ENCODE measurements around the gene CERK. TPM values are rescaled to one million over a fixed set of nuclear protein-coding genes. Genes with fewer than 3 reads are reported as not detected.

The CERK gene
- total RNA-seq, 1 experiment from 2014 or later: 24.9 TPM

DNA sequence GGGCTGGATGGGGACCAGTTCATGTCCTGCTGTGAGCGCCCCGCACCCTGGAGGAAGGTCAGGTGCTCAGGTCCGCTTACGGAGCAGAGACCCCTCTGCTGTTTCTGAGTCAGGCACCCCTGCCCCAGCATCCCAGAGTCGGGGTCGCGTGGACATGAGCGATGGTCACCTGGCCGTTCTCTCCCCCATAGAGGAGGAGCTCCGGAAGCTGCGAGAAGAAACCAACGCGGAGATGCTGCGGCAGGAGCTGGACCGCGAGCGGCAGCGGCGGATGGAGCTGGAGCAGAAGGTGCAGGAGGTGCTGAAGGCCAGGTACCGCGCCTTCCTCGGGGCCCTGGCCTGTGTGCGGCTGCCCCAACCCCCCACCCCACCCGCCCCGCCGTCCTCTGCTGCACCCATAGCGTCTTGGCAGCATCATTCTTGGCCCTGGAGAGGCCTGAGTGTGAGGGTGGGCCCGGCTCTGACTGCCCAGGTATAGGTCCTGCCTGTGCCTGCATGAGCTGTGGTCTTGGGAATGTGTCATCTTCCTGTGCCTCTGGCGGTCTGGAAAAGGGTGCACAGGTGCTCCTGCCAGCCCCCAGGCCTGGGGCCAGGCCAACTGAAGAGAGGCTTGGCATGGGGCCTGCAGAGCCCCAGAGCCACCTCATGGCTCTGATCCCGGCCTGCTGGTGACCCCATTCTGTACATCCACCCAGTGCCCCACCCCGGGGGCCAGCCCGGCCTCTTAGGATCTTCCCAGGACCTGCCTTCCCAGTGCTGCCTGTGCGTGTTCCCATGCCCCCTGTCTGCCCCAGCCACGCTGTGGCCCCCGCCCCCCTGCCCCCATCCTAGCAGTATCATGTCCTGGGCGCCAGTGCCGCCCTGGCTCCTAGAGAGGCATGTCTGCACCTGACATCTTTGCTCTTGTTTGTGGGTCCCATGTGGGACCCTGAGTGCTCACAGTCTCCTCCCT lies 79.8 kb downstream of the CERK start:
- Histone ChIP-seq H3K36me3 (ENCODE audit: low read depth) (no peaks in the 10 kb centered on the region), H3K4me3 (no peak overlapping the region), H3K9me3 (ENCODE audit: insufficient read depth, low read depth) (no peaks in the 10 kb centered on the region), H2AFZ (no peak overlapping the region), H3K79me2 (ENCODE audit: low read depth) (no peaks in the 10 kb centered on the region), H3K4me1 (replicated peaks; ENCODE audit: insufficient read depth) (no peaks in the 10 kb centered on the region), H3K27ac (no peak overlapping the region), H3K9me2 (ENCODE audit: insufficient read depth) (no peaks in the 10 kb centered on the region), H3K27me3 (ENCODE audit: insufficient read depth, low read depth) (no peaks in the 10 kb centered on the region), H4K20me1 (ENCODE audit: insufficient read depth) (peaks cover 44% of the 10 kb centered on the region), H3F3A (ENCODE audit: insufficient read depth, low read depth) (0 out of 2 replicates have a peak, but pooled peaks cover 3% of the 10 kb centered on the region), H3K4me2 (no peak overlapping the region)
- intact Hi-C loops (cut with micrococcal nuclease; ENCODE audit: unreplicated experiment): no loop called here
- POLR2A ChIA-PET (ENCODE audit: unreplicated experiment): interaction anchor here (0.5 kb wide), 1 partner anchor 573 kb away, joined by 4 read pairs; no protein-coding TSS in a partner anchor
- TF ChIP-seq, protein P1, sequence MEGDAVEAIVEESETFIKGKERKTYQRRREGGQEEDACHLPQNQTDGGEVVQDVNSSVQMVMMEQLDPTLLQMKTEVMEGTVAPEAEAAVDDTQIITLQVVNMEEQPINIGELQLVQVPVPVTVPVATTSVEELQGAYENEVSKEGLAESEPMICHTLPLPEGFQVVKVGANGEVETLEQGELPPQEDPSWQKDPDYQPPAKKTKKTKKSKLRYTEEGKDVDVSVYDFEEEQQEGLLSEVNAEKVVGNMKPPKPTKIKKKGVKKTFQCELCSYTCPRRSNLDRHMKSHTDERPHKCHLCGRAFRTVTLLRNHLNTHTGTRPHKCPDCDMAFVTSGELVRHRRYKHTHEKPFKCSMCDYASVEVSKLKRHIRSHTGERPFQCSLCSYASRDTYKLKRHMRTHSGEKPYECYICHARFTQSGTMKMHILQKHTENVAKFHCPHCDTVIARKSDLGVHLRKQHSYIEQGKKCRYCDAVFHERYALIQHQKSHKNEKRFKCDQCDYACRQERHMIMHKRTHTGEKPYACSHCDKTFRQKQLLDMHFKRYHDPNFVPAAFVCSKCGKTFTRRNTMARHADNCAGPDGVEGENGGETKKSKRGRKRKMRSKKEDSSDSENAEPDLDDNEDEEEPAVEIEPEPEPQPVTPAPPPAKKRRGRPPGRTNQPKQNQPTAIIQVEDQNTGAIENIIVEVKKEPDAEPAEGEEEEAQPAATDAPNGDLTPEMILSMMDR (conservative IDR thresholded peaks at IDR 0.05): no peak
- no peak for TF ChIP-seq EZH2 (IDR thresholded peaks at IDR 0.05; ENCODE audit: low read depth)
- peak; percentile 49 to 72 for DNase-seq
- CTCF ChIA-PET: no interaction called here
- BruUV-seq (replicated peaks): no TSS peak

DNA sequence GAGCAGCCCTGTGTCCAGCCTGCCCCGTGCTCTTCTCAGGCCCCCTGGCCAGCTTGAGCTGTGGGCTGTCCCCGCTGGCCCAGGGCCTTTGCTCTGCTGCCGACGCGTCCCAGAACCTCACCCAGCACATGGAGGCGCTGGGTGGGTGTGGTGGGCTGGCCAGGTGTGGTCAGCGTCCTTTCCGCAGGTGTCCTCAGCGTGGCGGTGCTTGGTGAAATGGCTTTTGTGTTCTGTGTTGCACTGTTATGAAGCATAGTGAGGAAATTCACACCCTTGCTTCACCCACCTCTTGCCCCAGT lies 80.4 kb downstream of the CERK start:
- no peaks in the 10 kb centered on the region for H3K27me3 ChIP-seq (ENCODE audit: insufficient read depth, low read depth)
- ChIA-PET CTCF (no interaction called here), POLR2A (ENCODE audit: unreplicated experiment) (interaction anchor here (0.5 kb wide), 1 partner anchor 572 kb away, joined by 4 read pairs; no protein-coding TSS in a partner anchor)
- no peak overlapping the region for H3K4me3 ChIP-seq
- H3K79me2 ChIP-seq (ENCODE audit: low read depth): no peaks in the 10 kb centered on the region
- peaks cover 49% of the 10 kb centered on the region for H4K20me1 ChIP-seq (ENCODE audit: insufficient read depth)
- DNase-seq: no peak
- H3K36me3 ChIP-seq (ENCODE audit: low read depth): no peaks in the 10 kb centered on the region
- no peak overlapping the region for H3K27ac ChIP-seq
- intact Hi-C loops (cut with micrococcal nuclease; ENCODE audit: unreplicated experiment): no loop called here
- H3K9me3 ChIP-seq (ENCODE audit: insufficient read depth, low read depth): no peaks in the 10 kb centered on the region
- no peaks in the 10 kb centered on the region for H3K4me1 ChIP-seq (replicated peaks; ENCODE audit: insufficient read depth)
- BruUV-seq (replicated peaks): no TSS peak
- no peak overlapping the region for H2AFZ ChIP-seq
- no peak overlapping the region for H3K4me2 ChIP-seq
- no peak for TF ChIP-seq EZH2 (IDR thresholded peaks at IDR 0.05; ENCODE audit: low read depth)
- TF ChIP-seq, protein P1 (conservative IDR thresholded peaks at IDR 0.05): no peak
- H3F3A ChIP-seq (ENCODE audit: insufficient read depth, low read depth): 0 out of 2 replicates have a peak, but pooled peaks cover 3% of the 10 kb centered on the region
- H3K9me2 ChIP-seq (ENCODE audit: insufficient read depth): no peaks in the 10 kb centered on the region

DNA sequence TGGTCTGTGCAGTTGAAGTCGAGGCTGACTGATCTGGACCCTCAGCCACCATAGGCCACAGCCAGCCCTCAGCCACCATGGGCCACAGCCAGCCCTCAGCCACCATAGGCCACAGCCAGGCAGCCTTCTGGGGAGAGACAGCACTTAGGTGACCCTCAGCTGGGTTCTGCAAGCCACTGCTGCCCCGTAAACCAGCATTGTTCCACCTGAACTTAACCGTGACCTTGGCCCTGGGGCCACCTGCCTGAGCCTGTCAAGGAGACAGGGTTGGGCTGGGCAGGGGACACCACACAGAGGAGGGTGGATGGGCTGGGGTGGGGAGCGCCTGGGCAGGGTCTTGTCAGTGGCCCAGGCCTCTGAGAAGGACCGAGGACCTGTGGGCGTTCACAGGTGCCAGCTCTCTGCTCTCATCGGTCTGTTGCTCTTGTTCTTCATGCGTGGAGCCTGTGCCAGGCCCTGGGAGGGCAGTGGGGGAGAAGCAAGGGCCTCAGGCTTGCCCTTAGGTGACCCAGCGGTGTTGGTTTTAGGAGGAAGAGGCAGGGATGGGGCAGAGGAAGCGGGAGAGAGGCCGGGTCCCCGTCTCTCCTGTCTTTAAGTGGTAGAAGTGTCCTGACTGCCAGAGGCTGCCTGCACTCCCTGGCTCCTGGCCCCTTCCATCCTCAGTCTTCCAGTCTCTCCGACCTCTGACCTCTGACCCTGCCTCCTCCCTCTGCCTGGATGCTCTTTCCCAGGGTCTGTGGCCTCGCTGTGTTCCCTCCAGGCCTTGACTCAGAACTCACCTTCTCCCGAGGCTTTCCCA lies 81.0 kb downstream of the CERK start:
- H3K4me2 ChIP-seq: no peak overlapping the region
- H3K9me2 ChIP-seq (ENCODE audit: insufficient read depth): no peaks in the 10 kb centered on the region
- no peak overlapping the region for H3K4me3 ChIP-seq
- intact Hi-C loops (cut with micrococcal nuclease; ENCODE audit: unreplicated experiment): no loop called here
- TF ChIP-seq, protein P1 (conservative IDR thresholded peaks at IDR 0.05): no peak
- TF ChIP-seq EZH2 (IDR thresholded peaks at IDR 0.05; ENCODE audit: low read depth): no peak
- H3K9me3 ChIP-seq (ENCODE audit: insufficient read depth, low read depth): no peaks in the 10 kb centered on the region
- no peak overlapping the region for H2AFZ ChIP-seq
- ChIA-PET CTCF (no interaction called here), POLR2A (ENCODE audit: unreplicated experiment) (no interaction called here)
- H3K36me3 ChIP-seq (ENCODE audit: low read depth): no peaks in the 10 kb centered on the region
- H3K4me1 ChIP-seq (replicated peaks; ENCODE audit: insufficient read depth): no peaks in the 10 kb centered on the region
- no TSS peak for BruUV-seq (replicated peaks)
- H3K27me3 ChIP-seq (ENCODE audit: insufficient read depth, low read depth): no peaks in the 10 kb centered on the region
- no peak for DNase-seq
- no peaks in the 10 kb centered on the region for H3K79me2 ChIP-seq (ENCODE audit: low read depth)
- H3K27ac ChIP-seq: no peak overlapping the region
- H4K20me1 ChIP-seq (ENCODE audit: insufficient read depth): peaks cover 48% of the 10 kb centered on the region
- 0 out of 2 replicates have a peak, but pooled peaks cover 3% of the 10 kb centered on the region for H3F3A ChIP-seq (ENCODE audit: insufficient read depth, low read depth)

Data from PC-9 (cell line).